Fibroblast of the aortic adventitia (primary cell): ENCODE measurements around the gene SLC25A28. TPM values are rescaled to one million over a fixed set of nuclear protein-coding genes. Genes with fewer than 3 reads are reported as not detected.

ENCODE experiments used
- DNase-seq: peaks from one replicate; pipeline ENCODE4 v3.0.0-alpha.2; 2010; ENCODE audit warnings: low read depth
- H3K4me3 ChIP-seq: 2 replicates; pipeline ENCODE4 v1.5.1; 2011; ENCODE audit warnings: low read depth, mild to moderate bottlenecking, control low read depth, low read length, moderate library complexity
- small RNA-seq: library from RNA; depleted of rRNA; stranded (forward); fragments of <200 nt; gene quantifications from one replicate; pipeline ENCODE3, GENCODE V24; 2012
- total RNA-seq: library from RNA; depleted of rRNA; stranded (reverse); fragments of >200 nt; gene quantifications from 2 replicates; pipeline ENCODE4 v1.2.3, GENCODE V29; 2012; ENCODE audit warnings: low replicate concordance
- TF ChIP-seq, protein P1 (sequence below): IDR thresholded peaks from 2 replicates; pipeline ENCODE4 v1.5.1; 2011; ENCODE audit warnings: mild to moderate bottlenecking, low read length, control low read depth, inconsistent platforms; ENCODE audit not compliant: insufficient read depth

SLC25A28 gene
- total RNA-seq, 1 donor, result 20.9 TPM

DNA sequence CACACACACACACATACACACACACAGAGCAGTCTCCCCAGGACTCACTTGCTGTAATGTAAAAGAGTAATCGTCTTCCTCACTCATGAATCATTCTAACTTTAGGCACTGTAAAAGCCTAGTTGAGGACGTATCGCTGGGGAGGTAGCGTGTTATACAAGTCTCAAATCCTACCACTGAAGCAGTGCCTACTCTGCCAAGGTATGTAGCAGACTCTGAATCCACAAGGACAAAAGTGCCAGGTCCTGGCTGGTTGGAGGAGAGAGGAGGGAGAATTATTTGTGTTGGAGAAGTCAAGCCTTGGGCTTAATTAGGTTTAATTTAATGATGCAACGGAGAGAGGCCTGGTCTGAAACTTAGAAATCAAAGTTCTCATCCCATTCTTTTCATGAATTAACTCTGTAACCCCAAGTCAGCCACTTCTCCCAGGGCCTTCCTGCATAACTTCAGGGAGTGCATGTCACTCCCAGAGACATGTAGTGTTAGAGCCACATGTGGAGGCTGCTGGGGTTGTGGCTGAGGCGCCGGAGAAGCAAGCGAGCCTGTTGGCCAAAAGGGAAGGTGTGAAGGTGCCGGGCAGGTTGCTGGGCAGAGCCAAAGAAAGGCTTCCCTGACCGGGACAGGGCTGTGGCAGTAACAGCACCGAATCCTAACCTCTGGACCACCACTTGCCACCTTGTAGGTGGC is 50.8 kb downstream of the SLC25A28 start:
- DNase-seq, result no peak
- TF ChIP-seq, protein P1, sequence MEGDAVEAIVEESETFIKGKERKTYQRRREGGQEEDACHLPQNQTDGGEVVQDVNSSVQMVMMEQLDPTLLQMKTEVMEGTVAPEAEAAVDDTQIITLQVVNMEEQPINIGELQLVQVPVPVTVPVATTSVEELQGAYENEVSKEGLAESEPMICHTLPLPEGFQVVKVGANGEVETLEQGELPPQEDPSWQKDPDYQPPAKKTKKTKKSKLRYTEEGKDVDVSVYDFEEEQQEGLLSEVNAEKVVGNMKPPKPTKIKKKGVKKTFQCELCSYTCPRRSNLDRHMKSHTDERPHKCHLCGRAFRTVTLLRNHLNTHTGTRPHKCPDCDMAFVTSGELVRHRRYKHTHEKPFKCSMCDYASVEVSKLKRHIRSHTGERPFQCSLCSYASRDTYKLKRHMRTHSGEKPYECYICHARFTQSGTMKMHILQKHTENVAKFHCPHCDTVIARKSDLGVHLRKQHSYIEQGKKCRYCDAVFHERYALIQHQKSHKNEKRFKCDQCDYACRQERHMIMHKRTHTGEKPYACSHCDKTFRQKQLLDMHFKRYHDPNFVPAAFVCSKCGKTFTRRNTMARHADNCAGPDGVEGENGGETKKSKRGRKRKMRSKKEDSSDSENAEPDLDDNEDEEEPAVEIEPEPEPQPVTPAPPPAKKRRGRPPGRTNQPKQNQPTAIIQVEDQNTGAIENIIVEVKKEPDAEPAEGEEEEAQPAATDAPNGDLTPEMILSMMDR, result no peak
- no peak overlapping the region for H3K4me3 ChIP-seq

DNA sequence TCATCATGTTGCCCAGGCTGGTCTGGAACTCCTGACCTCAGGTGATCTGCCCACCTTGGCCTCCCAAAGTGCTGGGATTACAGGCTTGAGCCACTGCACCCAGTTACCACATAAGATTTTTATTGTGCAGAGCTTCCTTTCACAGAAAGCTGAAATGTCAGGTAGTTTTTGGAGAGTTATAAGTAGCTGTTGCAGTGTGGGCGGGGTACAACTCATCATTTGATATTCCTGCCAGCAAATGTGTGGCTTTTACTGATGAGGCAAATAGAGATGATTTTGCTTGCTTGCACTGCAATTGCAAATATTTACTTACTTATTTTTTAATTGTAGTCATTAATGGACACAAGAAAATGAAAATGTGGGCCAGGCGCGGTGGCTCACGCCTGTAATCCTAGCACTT is 55.1 kb downstream of the SLC25A28 start:
- H3K4me3 ChIP-seq, result no peak overlapping the region
- TF ChIP-seq, protein P1, result no peak
- DNase-seq, result no peak

DNA sequence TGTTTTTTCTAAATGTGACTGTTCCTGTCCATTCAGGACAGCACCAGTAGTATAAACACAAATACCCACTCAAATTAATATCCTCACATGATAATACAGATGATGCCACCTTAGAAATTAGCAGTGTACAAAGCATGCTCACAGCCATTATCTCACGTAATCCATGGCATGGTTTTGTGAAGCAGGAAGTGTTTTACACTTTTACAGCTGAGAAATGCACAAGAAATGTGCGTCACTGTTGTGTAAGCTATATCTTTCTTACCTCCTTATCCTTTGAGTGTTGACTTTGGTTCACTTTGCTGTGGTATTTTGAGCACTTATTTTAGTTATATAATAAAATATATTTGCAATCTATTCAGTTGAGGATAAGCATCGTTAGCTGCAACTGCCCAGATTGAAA is 55.9 kb downstream of the SLC25A28 start:
- no peak overlapping the region for H3K4me3 ChIP-seq
- TF ChIP-seq, protein P1, result no peak
- no peak for DNase-seq

DNA sequence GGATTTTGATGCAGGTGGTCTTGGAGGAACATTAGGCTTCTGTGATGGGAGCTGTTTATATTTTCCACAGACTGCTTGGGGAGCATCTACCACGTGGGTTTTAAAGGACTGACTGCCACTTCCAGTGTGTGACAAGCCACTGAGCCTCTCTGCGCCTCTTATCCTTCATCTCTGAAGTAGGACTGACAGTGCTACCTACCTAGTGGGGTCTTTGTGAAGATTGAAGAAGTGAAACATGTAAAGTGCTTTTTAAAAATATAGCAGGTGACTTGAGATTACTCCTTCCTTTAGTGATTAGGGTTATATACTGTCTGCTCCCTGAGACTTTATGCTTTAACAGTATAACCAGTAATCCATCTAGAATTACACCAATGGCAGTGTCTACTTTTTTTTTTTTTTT is 57.6 kb downstream of the SLC25A28 start:
- TF ChIP-seq, protein P1, result no peak
- no peak for DNase-seq
- H3K4me3 ChIP-seq, result no peak overlapping the region

Small RNA genes within 50 kb of the gene (small RNA-seq; reads per million reads assigned to genes)
- gene AL133353.1, result not detected

Other genes with a start within 250 kb of the SLC25A28 start
- 14.7 and 33.7 TPM in 2 replicates for gene GOT1, start 189.8 kb downstream of the SLC25A28 start, total RNA-seq
- not detected in 2 replicates for gene NKX2-3, start 87.5 kb downstream of the SLC25A28 start, total RNA-seq
- gene ENTPD7, start 39.1 kb upstream of the SLC25A28 start, total RNA-seq, result 10.1 and 11.4 TPM in 2 replicates
- gene COX15, start 111.7 kb upstream of the SLC25A28 start, total RNA-seq, result 36.1 and 44.2 TPM in 2 replicates
- 18.3 and 25.0 TPM in 2 replicates for gene CUTC, start 111.8 kb upstream of the SLC25A28 start, total RNA-seq
- 0.98 and 1.4 TPM in 2 replicates for gene ABCC2, start 162.2 kb upstream of the SLC25A28 start, total RNA-seq